Activated CD4-positive, alpha-beta T cell treated with anti-CD3 and anti-CD28 coated beads, Interleukin-2, amount 50 U/mL, for 16 hours (primary cell): ENCODE data around the gene ELAVL4.

Experiments
- DNase-seq: peaks from one replicate; pipeline ENCODE4 v3.0.0-alpha.2; 2020

The ELAVL4 gene

GRCh38 chr1:50181027-50181663, 72.4 kb downstream of the ELAVL4 start:
- DNase-seq, result no peak

- DNase-seq, result no peak
Observed at GRCh38 chr1:50183378-50184133, 74.8 kb downstream of the ELAVL4 start.

GRCh38 chr1:50189369-50189768, 80.6 kb downstream of the ELAVL4 start:
- no peak for DNase-seq

GRCh38 chr1:50193002-50193401, 84.3 kb downstream of the ELAVL4 start:
- no peak for DNase-seq

GRCh38 chr1:50195205-50195604, 86.5 kb downstream of the ELAVL4 start:
- DNase-seq, result no peak

GRCh38 chr1:50196081-50196480, 87.4 kb downstream of the ELAVL4 start:
- DNase-seq, result no peak

GRCh38 chr1:50197216-50197615, 88.5 kb downstream of the ELAVL4 start:
- DNase-seq, result no peak

- DNase-seq, result no peak
Observed at GRCh38 chr1:50208315-50208714, 99.6 kb downstream of the ELAVL4 start.

- DNase-seq, result no peak
Observed at GRCh38 chr1:50208756-50209155, 100.0 kb downstream of the ELAVL4 start.

- no peak for DNase-seq
Observed at GRCh38 chr1:50209749-50210148, 101.0 kb downstream of the ELAVL4 start.

- no peak for DNase-seq
Observed at GRCh38 chr1:50213505-50213904, 104.8 kb downstream of the ELAVL4 start.

- DNase-seq, result no peak
Observed at GRCh38 chr1:50214717-50215116, 106.0 kb downstream of the ELAVL4 start.

GRCh38 chr1:50218344-50219120, 109.8 kb downstream of the ELAVL4 start:
- DNase-seq, result no peak

GRCh38 chr1:50228871-50229384, 120.2 kb downstream of the ELAVL4 start:
- no peak for DNase-seq

- no peak for DNase-seq
Observed at GRCh38 chr1:50231209-50231608, 122.5 kb downstream of the ELAVL4 start.

- DNase-seq, result no peak
Observed at GRCh38 chr1:50232336-50232735, 123.6 kb downstream of the ELAVL4 start.

- no peak for DNase-seq
Observed at GRCh38 chr1:50236656-50237055, 127.9 kb downstream of the ELAVL4 start.

- DNase-seq, result no peak
Observed at GRCh38 chr1:50237056-50237455, 128.3 kb downstream of the ELAVL4 start.

- no peak for DNase-seq
Observed at GRCh38 chr1:50243939-50244338, 135.2 kb downstream of the ELAVL4 start.

GRCh38 chr1:50246869-50247268, 138.1 kb downstream of the ELAVL4 start:
- no peak for DNase-seq

- DNase-seq, result no peak
Observed at GRCh38 chr1:50251702-50252101, 143.0 kb downstream of the ELAVL4 start.

- no peak for DNase-seq
Observed at GRCh38 chr1:50252196-50252595, 143.5 kb downstream of the ELAVL4 start.
